ENCODE data around the gene GTF3C2. TPM values are rescaled to one million over a fixed set of nuclear protein-coding genes. Genes with fewer than 3 reads are reported as not detected.

The GTF3C2 gene
- total RNA-seq, 3 donors from 2014 or later, result 32.6 to 63.5 (median 55.7) TPM

DNA sequence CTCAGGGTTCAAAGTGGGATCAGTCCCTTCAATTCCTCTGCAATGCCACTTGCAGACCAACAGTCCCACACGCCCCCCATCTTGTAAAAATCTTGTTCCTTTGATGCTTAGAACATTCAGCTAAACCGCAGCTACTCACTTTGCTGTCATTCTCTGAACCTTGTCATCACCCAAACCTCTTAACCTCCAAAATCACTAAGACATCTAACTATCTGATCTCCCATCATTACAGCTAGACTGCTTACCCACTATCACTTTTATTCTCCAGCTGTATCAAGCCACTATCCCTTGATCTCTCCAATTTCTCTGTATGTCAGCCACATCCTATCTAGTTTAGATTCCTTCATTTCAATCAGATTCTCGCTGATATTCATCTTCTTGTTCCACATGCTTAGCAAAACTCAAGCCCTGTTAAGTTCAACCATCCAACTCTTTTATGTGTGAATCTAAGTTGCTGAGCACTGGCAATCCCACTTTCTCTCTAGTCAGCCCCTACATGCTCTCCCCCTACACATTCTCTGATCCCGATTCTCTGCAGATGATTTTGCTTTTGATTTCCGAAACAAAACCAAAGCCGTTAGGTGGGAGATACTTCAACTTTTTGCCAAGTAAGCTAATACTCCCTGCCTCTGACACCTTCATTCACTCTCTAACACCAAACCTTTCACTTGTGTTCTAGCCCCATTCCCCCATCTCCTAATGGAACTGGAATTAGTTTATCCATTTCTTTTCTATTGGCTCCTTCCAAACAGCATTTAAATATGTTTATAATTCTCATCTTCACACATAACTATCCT, 4.6 kb downstream of the GTF3C2 start:
- peaks cover 2 to 9% of the 10 kb centered on the region in 2 donors for H3K4me1 ChIP-seq
- intact Hi-C loops (cut with DNase I; ENCODE audit: low total_unique reads), result no loop called here

DNA sequence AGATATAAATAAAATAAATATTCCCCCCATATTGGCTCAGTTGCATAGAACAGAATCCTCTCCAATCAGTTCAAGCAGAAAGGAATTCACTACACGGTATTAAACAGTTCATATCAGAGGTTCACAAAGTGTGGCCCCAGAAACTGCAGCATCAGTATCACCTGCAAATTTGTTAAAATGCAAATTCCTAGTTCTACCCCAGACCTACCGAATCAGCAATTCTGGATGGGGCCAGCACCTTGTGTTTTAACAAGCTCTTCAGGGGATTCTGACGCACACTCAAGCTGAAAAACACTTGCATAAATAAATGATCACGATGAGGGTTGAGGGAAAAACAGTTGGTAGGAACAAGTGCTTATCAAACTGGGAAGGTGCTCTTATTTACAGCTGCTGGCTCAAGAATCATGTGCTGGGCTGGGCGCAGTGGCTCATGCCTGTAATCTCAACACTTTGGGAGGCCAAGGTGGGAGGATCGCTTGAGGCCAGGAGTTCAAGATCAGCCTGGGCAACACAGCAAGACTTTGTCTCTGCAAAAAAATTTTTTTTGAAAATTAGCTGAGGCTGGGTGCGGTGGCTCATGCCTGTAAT, 6.4 kb downstream of the GTF3C2 start:
- Histone ChIP-seq H3K4me3 (no peak overlapping the region), H3K4me1 (peaks cover 2 to 9% of the 10 kb centered on the region in 2 donors), H3K9me3 (no peaks in the 10 kb centered on the region), H3K36me3 (no peaks in the 10 kb centered on the region), H3K27me3 (no peaks in the 10 kb centered on the region), H3K27ac (no peak overlapping the region)
- no peak for TF ChIP-seq POLR2AphosphoS5 (IDR thresholded peaks at IDR 0.05)
- no peak for TF ChIP-seq POLR2A (IDR thresholded peaks at IDR 0.05)
- TF ChIP-seq, protein P1, sequence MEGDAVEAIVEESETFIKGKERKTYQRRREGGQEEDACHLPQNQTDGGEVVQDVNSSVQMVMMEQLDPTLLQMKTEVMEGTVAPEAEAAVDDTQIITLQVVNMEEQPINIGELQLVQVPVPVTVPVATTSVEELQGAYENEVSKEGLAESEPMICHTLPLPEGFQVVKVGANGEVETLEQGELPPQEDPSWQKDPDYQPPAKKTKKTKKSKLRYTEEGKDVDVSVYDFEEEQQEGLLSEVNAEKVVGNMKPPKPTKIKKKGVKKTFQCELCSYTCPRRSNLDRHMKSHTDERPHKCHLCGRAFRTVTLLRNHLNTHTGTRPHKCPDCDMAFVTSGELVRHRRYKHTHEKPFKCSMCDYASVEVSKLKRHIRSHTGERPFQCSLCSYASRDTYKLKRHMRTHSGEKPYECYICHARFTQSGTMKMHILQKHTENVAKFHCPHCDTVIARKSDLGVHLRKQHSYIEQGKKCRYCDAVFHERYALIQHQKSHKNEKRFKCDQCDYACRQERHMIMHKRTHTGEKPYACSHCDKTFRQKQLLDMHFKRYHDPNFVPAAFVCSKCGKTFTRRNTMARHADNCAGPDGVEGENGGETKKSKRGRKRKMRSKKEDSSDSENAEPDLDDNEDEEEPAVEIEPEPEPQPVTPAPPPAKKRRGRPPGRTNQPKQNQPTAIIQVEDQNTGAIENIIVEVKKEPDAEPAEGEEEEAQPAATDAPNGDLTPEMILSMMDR (IDR thresholded peaks at IDR 0.05), result no peak
- intact Hi-C loops (cut with DNase I; ENCODE audit: low total_unique reads), result no loop called here
- no peak for DNase-seq (ENCODE audit: low spot score in 2 of 2)

More for the DNA sequence above, 4.6 kb downstream of the GTF3C2 start:
- no peak for TF ChIP-seq POLR2AphosphoS5 (IDR thresholded peaks at IDR 0.05)
- TF ChIP-seq POLR2A (IDR thresholded peaks at IDR 0.05), result no peak
- TF ChIP-seq, protein P1 (IDR thresholded peaks at IDR 0.05), result no peak
- no peak overlapping the region for H3K4me3 ChIP-seq
- H3K9me3 ChIP-seq, result no peaks in the 10 kb centered on the region
- no peaks in the 10 kb centered on the region for H3K36me3 ChIP-seq
- H3K27me3 ChIP-seq, result no peaks in the 10 kb centered on the region
- no peak for DNase-seq (ENCODE audit: low spot score in 2 of 2)
- no peak overlapping the region for H3K27ac ChIP-seq

DNA sequence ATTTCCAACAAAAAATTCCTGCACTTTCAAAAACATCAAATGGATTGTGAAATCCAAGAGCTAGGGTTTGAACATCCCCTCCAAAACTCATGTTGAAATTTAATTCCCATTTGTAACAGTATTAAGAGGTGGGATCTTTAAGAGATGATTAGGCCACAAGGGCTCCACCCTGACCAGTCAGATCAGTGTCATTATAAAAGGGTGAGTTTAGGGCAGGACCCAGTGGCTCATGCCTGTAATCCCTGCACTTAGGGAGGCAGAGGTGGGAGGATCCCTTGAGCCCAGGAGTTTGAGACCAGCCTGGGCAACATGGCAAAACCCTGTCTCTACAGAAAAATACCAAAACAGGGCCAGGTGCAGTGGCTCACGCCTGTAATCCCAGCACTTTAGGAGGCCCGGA, 8.9 kb downstream of the GTF3C2 start:
- H3K4me3 ChIP-seq, result no peak overlapping the region
- H3K4me1 ChIP-seq, result no peaks in the 10 kb centered on the region
- no peak for DNase-seq (ENCODE audit: low spot score in 2 of 2)
- intact Hi-C loops (cut with DNase I; ENCODE audit: low total_unique reads), result no loop called here
- H3K27ac ChIP-seq, result no peak overlapping the region
- no peaks in the 10 kb centered on the region for H3K36me3 ChIP-seq
- H3K27me3 ChIP-seq, result no peaks in the 10 kb centered on the region
- no peak for TF ChIP-seq POLR2A (IDR thresholded peaks at IDR 0.05)
- TF ChIP-seq POLR2AphosphoS5 (IDR thresholded peaks at IDR 0.05), result no peak
- TF ChIP-seq, protein P1 (IDR thresholded peaks at IDR 0.05), result no peak
- H3K9me3 ChIP-seq, result no peaks in the 10 kb centered on the region

DNA sequence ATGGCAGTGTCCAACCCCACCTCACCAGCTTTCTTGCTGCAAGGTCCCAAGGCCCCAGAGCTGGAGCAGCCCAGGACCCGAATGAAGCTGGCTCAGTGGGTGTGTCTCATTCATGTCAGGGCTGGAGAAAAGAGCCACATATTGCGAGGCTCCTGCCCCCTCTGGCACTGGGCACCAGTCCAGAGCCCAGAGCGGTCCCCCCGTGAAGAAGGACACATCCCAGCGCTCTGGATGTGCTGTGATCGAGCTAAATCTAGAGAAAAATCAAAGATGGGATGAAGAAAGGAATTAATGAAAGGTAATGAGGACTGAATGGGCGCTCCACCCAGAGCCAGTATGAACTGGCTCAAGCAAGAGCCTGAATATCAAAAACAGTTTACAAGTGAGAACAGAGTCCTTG, 20.4 kb downstream of the GTF3C2 start:
- peaks cover 25% of the 10 kb centered on the region for H3K36me3 ChIP-seq

DNA sequence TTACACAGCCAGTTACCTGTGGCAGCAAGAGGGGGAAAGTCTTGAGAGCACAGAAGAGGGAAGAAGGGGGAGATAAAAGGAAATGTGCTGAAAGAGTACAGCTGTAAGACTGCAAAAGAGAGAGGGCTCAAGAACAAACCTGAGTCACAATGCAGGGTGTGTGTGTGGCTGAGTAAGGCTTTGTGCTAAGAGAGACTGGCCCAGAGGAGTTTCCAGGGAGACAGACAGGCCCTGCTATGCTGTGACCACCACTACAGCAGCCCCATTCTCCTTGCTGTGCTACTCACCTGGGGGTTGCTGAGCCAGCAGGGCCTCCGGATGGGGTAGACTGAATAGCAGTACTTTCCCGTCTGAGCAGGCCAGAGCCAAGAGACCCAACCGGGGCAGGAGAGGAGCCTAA, 21.3 kb downstream of the GTF3C2 start:
- H3K9me3 ChIP-seq, result no peaks in the 10 kb centered on the region
- H3K27ac ChIP-seq, result no peak overlapping the region
- H3K36me3 ChIP-seq, result peaks cover 25% of the 10 kb centered on the region
- H3K4me1 ChIP-seq, result no peaks in the 10 kb centered on the region
- no peak for TF ChIP-seq POLR2AphosphoS5 (IDR thresholded peaks at IDR 0.05)
- TF ChIP-seq, protein P1 (IDR thresholded peaks at IDR 0.05), result no peak
- no peak for TF ChIP-seq POLR2A (IDR thresholded peaks at IDR 0.05)
- no peaks in the 10 kb centered on the region for H3K27me3 ChIP-seq
- no peak for DNase-seq (ENCODE audit: low spot score in 2 of 2)
- no peak overlapping the region for H3K4me3 ChIP-seq
- intact Hi-C loops (cut with DNase I; ENCODE audit: low total_unique reads), result no loop called here

More for the DNA sequence above, 20.4 kb downstream of the GTF3C2 start:
- Histone ChIP-seq H3K4me3 (no peak overlapping the region), H3K4me1 (no peaks in the 10 kb centered on the region), H3K9me3 (no peaks in the 10 kb centered on the region), H3K27me3 (no peaks in the 10 kb centered on the region), H3K27ac (no peak overlapping the region)
- no peak for DNase-seq (ENCODE audit: low spot score in 2 of 2)
- no peak for TF ChIP-seq POLR2A (IDR thresholded peaks at IDR 0.05)
- intact Hi-C loops (cut with DNase I; ENCODE audit: low total_unique reads), result no loop called here

Measured in breast epithelium (tissue), 4 donors.